ENCODE results near the gene PTGFRN. TPM values are rescaled to one million over a fixed set of nuclear protein-coding genes. Genes with fewer than 3 reads are reported as not detected.
A peak's percentile ranks its signal among the peaks of the same experiment; 100 is the strongest.
"Not testable (repeated sequence)": the region's sequence is repeated elsewhere in the genome, so short reads cannot be mapped to it uniquely, and the experiment has no call there.

The PTGFRN gene
- 10 to 100 TPM; 24.0 to 28.0 TPM for total RNA-seq

DNA sequence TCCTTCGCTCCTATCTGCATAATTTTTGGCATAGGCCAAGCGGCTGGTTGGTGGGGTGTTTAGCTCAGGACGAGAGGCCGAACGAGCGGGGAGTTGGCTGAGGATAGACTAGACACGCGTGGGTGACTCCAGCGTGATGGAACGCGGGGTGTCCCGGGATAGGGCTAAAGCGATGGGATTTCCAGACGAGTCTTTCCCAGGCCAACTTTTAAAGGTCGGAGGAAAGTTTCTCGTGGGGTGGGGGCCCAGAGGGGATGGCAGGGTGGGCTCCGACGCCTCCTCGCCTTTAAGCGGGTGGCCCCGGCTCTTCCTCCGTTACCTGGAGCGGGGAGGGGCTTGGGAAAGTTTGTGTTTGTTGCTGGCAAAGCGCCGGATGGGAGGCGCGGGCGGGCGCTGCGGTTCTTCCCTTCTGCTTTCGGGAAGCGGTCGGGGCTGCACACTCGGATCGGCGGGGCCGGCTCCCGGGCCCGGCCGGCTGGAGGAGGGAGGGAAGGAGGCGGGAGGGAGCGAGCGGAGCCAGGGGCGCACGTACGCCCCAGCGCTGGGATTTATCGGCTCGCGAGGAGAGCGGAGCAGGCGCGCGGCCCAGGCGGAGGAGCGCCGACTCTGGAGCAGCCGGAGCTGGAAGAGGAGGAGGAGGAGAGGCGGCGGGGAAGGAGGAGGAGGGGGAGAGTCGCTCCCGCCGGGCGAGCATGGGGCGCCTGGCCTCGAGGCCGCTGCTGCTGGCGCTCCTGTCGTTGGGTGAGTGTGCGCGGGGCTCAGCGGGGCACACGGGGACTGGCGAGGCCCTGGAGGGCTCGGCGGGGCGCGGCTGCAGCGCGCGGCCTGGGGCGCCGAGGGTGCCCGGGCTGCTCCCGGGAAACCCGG, at the start of gene PTGFRN:
TSS of gene PTGFRN (plus strand) at position 405 of the 867 bp plus-strand sequence. CDS start at position 693, 288 bp downstream.
- H3K4me1 Mint-ChIP-seq (ENCODE audit: low read depth) = peaks cover 3% of the 10 kb centered on the region
- intact Hi-C loops (cut with micrococcal nuclease) = loop anchor here (2.0 to 10.0 kb wide), 3 partner anchors 27 to 625 kb away; no protein-coding TSS in a partner anchor
- peak; percentile 53 for DNase-seq
- no peaks in the 10 kb centered on the region for H3K36me3 Mint-ChIP-seq (ENCODE audit: low read depth)
- peak within 1 kb of the TSS; percentile 75 for H3K4me3 Mint-ChIP-seq
- CTCF ChIA-PET = interaction anchor here (0.7 to 0.9 kb wide), 2 partner anchors 34 to 149 kb away, joined by 3 to 4 read pairs; no protein-coding TSS in a partner anchor
- no peaks in the 10 kb centered on the region for H3K27me3 Mint-ChIP-seq (ENCODE audit: low read depth)
- no peaks in the 10 kb centered on the region for H3K9me3 Mint-ChIP-seq
- peak within 1 kb of the TSS; percentile 30 for H3K27ac Mint-ChIP-seq

DNA sequence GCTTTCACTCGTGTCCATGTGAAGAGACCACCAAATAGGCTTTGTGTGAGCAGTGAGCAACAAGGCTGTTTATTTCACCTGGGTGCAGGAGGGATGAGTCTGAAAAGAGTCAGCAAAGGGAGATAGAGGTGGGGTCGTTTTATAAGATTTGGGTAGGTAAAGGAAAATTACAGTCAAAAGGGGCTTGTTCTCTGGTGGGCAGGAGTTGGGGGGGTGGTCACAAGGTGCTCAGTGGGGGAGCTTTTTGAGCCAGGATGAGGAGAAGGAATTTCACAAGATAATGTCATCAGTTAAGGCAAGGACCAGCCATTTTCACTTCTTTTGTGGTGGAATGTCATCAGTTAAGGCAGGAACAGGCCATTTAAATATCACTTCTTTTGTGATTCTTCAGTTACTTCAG, 49.5 kb upstream of the PTGFRN start:
- H3K36me3 Mint-ChIP-seq (ENCODE audit: low read depth); H3K27ac Mint-ChIP-seq; H3K9me3 Mint-ChIP-seq; H3K4me1 Mint-ChIP-seq (ENCODE audit: low read depth); CTCF ChIA-PET; H3K4me3 Mint-ChIP-seq; DNase-seq; H3K27me3 Mint-ChIP-seq (ENCODE audit: low read depth); intact Hi-C loops (cut with micrococcal nuclease): not testable (repeated sequence)

DNA sequence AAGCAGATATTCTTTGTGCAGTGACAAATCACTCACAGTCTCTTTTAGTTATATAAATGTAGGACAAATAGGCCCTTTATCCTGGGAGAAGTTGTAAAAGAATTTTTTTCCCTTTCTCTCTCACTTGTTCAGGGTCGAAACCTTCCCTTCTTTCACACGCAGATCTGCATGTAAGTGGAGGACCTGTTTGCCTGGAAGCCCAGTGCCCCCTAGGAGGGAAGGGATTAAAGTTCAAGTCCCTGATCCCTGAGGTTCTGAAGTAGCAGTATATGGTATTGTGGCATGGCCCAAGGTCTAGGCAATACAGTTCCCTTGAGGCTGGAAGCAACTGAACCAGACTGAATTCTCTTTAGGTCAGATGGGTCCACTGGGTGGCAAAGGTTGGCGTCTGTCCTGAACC, 48.6 kb upstream of the PTGFRN start:
- CTCF ChIA-PET = no interaction called here
- H3K27ac Mint-ChIP-seq = no peak overlapping the region
- H3K27me3 Mint-ChIP-seq (ENCODE audit: low read depth) = no peaks in the 10 kb centered on the region
- intact Hi-C loops (cut with micrococcal nuclease) = no loop called here
- H3K4me1 Mint-ChIP-seq (ENCODE audit: low read depth) = no peaks in the 10 kb centered on the region
- H3K36me3 Mint-ChIP-seq (ENCODE audit: low read depth) = no peaks in the 10 kb centered on the region
- H3K9me3 Mint-ChIP-seq = no peaks in the 10 kb centered on the region
- H3K4me3 Mint-ChIP-seq = no peak overlapping the region
- no peak for DNase-seq

DNA sequence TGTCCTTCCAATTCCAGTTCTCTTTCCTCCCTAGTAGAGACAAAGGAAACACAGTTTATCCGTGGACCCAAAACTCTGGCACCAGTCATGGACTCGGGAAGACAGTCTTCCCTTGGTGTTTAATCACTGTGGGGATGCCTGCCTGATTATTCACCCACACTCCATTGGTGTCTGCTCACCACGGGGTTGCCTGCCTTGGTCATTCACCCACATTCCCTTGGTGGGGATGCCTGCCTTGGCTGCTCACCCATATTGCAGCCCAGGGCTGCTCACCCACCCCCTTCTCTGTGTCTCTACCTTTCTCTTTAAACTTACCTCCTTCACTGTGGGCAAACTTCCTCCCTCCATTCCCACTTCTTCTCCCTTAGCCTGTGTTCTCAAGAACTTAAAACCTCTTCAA, 46.7 kb upstream of the PTGFRN start:
- DNase-seq; H3K4me1 Mint-ChIP-seq (ENCODE audit: low read depth); H3K36me3 Mint-ChIP-seq (ENCODE audit: low read depth); H3K9me3 Mint-ChIP-seq; CTCF ChIA-PET; intact Hi-C loops (cut with micrococcal nuclease); H3K27me3 Mint-ChIP-seq (ENCODE audit: low read depth); H3K27ac Mint-ChIP-seq; H3K4me3 Mint-ChIP-seq: not testable (repeated sequence)

DNA sequence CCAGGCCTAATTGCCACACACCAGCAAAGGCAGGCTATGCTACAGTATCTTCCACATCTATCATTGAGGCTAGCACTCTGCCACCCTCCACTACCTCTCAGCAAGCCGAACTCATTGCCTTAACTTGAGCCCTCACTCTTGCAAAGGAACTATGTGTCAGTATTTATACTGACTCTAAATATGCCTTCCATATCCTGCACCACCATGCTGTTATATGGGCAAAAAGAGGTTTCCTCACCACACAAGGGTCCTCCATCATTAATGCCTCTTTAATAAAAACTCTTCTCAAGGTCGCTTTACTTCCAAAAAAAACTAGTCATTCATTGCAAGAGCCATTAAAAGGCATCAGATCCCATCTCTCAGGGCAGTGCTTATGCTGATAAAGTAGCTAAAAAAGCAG, 43.2 kb upstream of the PTGFRN start:
- CTCF ChIA-PET = not testable (repeated sequence)

DNA sequence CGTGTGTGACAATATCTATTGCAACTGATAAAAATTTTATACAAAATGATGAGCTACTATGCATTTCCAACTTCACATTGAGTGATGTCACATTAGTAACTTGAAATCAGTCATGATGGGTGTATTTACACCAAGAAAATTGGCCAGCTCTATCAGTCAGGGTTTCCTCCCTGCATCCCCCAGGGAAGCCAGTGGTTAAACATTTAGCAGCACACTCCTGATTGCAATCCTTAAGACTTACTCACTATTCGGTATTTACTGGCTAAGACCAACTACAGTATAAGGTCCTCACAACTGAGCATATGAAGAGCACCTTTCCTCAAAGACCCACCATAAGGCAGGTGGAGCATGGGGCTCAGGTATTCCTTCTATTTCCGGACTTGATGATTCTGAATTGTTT, 41.3 kb upstream of the PTGFRN start:
- H3K9me3 Mint-ChIP-seq = no peaks in the 10 kb centered on the region
- no peaks in the 10 kb centered on the region for H3K27me3 Mint-ChIP-seq (ENCODE audit: low read depth)
- no peaks in the 10 kb centered on the region for H3K36me3 Mint-ChIP-seq (ENCODE audit: low read depth)
- CTCF ChIA-PET = no interaction called here
- DNase-seq = no peak
- intact Hi-C loops (cut with micrococcal nuclease) = no loop called here
- peaks cover 4% of the 10 kb centered on the region for H3K4me1 Mint-ChIP-seq (ENCODE audit: low read depth)
- H3K27ac Mint-ChIP-seq = no peak overlapping the region
- H3K4me3 Mint-ChIP-seq = no peak overlapping the region

More for the DNA sequence above, 43.2 kb upstream of the PTGFRN start:
- H3K4me3 Mint-ChIP-seq; H3K27me3 Mint-ChIP-seq (ENCODE audit: low read depth); DNase-seq; H3K27ac Mint-ChIP-seq; H3K4me1 Mint-ChIP-seq (ENCODE audit: low read depth); H3K9me3 Mint-ChIP-seq; H3K36me3 Mint-ChIP-seq (ENCODE audit: low read depth); intact Hi-C loops (cut with micrococcal nuclease): not testable (repeated sequence)

DNA sequence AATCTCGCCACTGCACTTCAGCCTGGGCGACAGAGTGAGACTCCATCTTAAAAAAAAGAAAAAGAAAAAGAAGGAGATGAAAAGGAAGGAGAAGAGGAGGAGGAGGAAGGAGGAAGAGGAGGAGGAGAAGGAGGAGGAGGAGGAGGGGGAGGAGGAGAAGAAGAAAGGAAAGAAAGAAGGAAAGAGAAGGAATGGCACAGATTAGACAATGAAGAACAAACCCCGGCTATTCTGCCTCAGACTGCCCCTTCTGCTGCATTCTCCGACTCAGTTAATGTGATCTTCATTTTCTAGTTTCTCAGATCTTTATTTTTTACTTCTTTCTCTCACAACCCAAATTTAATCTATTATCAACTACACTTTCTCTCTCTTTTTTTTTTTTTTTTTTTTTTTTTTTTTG, 40.1 kb upstream of the PTGFRN start:
- CTCF ChIA-PET = interaction anchor here (0.6 kb wide), 1 partner anchor 1717 kb away, joined by 3 read pairs; no protein-coding TSS in a partner anchor
- no peak for DNase-seq
- intact Hi-C loops (cut with micrococcal nuclease) = loop anchor here (10.0 kb wide), 1 partner anchor 665 kb away; no protein-coding TSS in a partner anchor
- no peaks in the 10 kb centered on the region for H3K9me3 Mint-ChIP-seq
- no peaks in the 10 kb centered on the region for H3K27me3 Mint-ChIP-seq (ENCODE audit: low read depth)
- H3K36me3 Mint-ChIP-seq (ENCODE audit: low read depth) = no peaks in the 10 kb centered on the region
- no peak overlapping the region for H3K4me3 Mint-ChIP-seq
- H3K27ac Mint-ChIP-seq = no peak overlapping the region
- H3K4me1 Mint-ChIP-seq (ENCODE audit: low read depth) = peaks cover 16% of the 10 kb centered on the region

DNA sequence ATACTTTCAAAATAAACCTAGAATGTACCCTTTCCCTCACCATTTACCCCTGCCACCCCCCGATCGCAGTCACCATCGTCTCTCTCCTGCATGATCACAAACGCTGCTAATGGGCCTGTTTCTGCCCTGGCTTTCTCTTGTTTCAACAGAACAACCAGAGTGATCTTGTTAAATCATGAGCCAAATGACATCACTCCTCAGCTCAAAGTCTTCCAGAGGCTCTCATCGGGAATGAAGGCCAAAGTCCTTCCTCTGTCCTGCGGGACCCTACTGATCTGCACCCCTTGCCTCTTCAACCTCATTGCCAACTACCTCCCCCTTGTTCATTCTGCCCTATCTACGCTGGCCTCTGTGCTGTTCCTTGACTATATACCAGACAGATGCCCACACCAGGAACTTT, 39.4 kb upstream of the PTGFRN start:
- intact Hi-C loops (cut with micrococcal nuclease) = loop anchor here (10.0 kb wide), 1 partner anchor 665 kb away; no protein-coding TSS in a partner anchor
- CTCF ChIA-PET = interaction anchor here (0.6 kb wide), 1 partner anchor 1716 kb away, joined by 3 read pairs; no protein-coding TSS in a partner anchor
- no peaks in the 10 kb centered on the region for H3K9me3 Mint-ChIP-seq

DNA sequence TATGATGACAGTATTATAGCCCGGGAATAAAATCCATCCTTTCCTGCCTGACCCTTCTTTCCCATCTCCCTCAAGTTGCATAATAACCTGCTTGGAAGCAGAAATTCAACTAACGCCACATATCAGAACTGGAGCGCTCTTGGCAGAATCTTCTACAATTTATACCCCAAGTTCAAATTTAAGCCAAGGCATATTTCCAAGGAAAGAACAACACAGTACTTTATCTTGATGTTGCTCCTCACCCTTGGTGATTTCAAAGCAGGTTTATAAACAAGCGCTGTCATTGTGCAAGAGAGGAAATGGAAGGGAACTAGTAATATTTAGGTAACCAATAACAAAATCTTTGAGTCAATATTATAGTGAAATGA, 38.0 kb upstream of the PTGFRN start:
- peaks cover 31% of the 10 kb centered on the region for H3K4me1 Mint-ChIP-seq (ENCODE audit: low read depth)
- no peak for DNase-seq
- intact Hi-C loops (cut with micrococcal nuclease) = loop anchor here (2.0 to 10.0 kb wide), 2 partner anchors 133 to 663 kb away; no protein-coding TSS in a partner anchor
- H3K9me3 Mint-ChIP-seq = no peaks in the 10 kb centered on the region
- H3K36me3 Mint-ChIP-seq (ENCODE audit: low read depth) = no peaks in the 10 kb centered on the region
- CTCF ChIA-PET = interaction anchor here (0.9 to 1.6 kb wide), 2 partner anchors 15 to 18 kb away, joined by 5 read pairs; no protein-coding TSS in a partner anchor
- H3K27me3 Mint-ChIP-seq (ENCODE audit: low read depth) = no peaks in the 10 kb centered on the region
- no peak overlapping the region for H3K27ac Mint-ChIP-seq
- H3K4me3 Mint-ChIP-seq = no peak overlapping the region

More for the DNA sequence above, 39.4 kb upstream of the PTGFRN start:
- no peaks in the 10 kb centered on the region for H3K27me3 Mint-ChIP-seq (ENCODE audit: low read depth)
- no peak overlapping the region for H3K4me3 Mint-ChIP-seq
- H3K4me1 Mint-ChIP-seq (ENCODE audit: low read depth) = peaks cover 23% of the 10 kb centered on the region
- H3K36me3 Mint-ChIP-seq (ENCODE audit: low read depth) = no peaks in the 10 kb centered on the region
- H3K27ac Mint-ChIP-seq = no peak overlapping the region
- DNase-seq = no peak

DNA sequence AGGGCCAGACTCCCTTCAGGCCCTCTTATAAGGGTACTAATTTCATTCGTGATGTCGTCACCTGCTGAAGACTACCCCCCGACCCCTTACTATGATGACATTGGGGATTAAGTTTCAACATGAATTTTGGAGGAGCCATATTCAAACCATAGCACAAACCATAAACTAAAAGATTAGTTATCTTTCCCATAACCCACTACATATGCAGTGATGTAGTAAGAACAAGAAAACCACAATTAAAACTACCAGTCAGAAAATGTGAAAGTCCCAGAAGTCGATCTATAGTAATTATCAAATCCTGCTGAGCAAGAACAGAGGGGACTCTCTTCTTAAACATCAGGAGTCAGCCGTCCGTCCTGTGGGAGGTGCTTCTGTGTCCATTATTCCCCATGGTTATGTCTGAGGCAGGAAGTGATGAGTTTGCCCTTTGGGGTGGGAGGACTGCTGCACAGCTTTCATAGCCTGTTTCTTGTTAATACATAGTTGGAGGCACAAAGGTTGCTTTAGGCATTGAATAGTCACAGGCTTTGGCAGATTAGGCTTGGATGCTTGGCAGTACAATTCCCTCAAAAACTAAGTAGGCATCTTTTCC, 35.9 kb upstream of the PTGFRN start:
- peak; percentile 72 for DNase-seq
- Mint-ChIP-seq H3K9me3 (no peaks in the 10 kb centered on the region), H3K4me1 (ENCODE audit: low read depth) (peaks cover 31% of the 10 kb centered on the region), H3K4me3 (no peak overlapping the region), H3K36me3 (ENCODE audit: low read depth) (no peaks in the 10 kb centered on the region), H3K27me3 (ENCODE audit: low read depth) (no peaks in the 10 kb centered on the region), H3K27ac (peak overlapping the region; percentile 48)
- CTCF ChIA-PET = interaction anchor here (0.6 to 1.4 kb wide), 5 partner anchors 12 to 847 kb away, joined by 3 to 6 read pairs (median 3); no protein-coding TSS in a partner anchor
- intact Hi-C loops (cut with micrococcal nuclease) = loop anchor here (1.0 to 10.0 kb wide), 4 partner anchors 25 to 661 kb away; no protein-coding TSS in a partner anchor

DNA sequence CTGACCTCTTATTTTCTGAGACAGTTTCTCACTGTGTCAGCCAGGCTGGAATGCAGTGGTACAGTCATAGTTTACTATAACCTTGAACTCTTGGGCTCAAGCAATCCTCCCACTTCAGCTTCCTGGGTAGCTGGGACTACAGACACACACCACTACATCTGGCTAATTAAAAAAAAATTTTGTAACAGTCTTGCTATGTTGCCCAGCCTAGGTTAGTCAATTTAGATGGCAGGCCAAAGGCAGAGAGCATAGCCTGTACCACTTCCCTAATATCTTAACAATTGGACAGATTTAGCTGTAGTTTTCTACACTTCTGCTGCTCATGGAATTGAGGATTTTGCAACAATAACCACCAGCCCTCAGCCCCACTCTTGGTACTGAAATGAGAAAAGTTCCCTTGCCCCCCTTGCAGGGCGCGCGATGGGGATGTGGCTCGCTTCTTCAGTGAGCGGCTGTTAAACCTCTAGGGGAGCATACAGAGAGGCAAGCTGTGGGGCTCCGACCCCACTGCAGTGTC, 34.9 kb upstream of the PTGFRN start:
- no peak overlapping the region for H3K4me3 Mint-ChIP-seq

DNA sequence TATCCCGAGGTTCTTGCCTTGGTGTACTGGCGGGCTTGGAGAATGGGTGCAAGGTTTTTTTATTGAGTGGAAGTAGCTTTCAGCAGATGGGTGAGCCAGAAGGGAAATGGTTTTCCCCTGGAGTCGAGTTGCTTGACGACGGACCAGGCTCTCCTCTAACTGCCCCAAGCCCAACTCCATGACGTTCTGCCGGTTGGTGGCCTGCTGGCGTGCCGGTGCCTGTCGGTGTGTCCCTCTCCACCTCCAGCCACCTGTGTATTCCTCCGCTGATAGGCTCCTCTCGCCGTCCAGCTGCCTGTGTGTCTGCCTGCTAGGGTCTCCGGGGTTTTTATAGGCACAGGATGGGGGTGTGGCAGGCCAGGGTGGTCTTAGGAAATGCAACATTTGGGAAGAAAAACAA, 34.3 kb upstream of the PTGFRN start:
- no peak for DNase-seq
- Mint-ChIP-seq H3K4me1 (ENCODE audit: low read depth) (peaks cover 31% of the 10 kb centered on the region), H3K27ac (no peak overlapping the region), H3K9me3 (no peaks in the 10 kb centered on the region), H3K4me3 (no peak overlapping the region), H3K27me3 (ENCODE audit: low read depth) (no peaks in the 10 kb centered on the region), H3K36me3 (ENCODE audit: low read depth) (no peaks in the 10 kb centered on the region)
- intact Hi-C loops (cut with micrococcal nuclease) = loop anchor here (10.0 kb wide), 1 partner anchor 659 kb away; no protein-coding TSS in a partner anchor
- CTCF ChIA-PET = interaction anchor here (0.7 to 1.4 kb wide), 4 partner anchors 11 to 126 kb away, joined by 3 to 7 read pairs (median 4); partner anchors contain the start of gene CD101

More for the DNA sequence above, 34.9 kb upstream of the PTGFRN start:
- DNase-seq = no peak
- Mint-ChIP-seq H3K9me3 (no peaks in the 10 kb centered on the region), H3K36me3 (ENCODE audit: low read depth) (no peaks in the 10 kb centered on the region), H3K27me3 (ENCODE audit: low read depth) (no peaks in the 10 kb centered on the region), H3K27ac (no peak overlapping the region), H3K4me1 (ENCODE audit: low read depth) (peaks cover 31% of the 10 kb centered on the region)
- intact Hi-C loops (cut with micrococcal nuclease) = loop anchor here (10.0 kb wide), 1 partner anchor 660 kb away; no protein-coding TSS in a partner anchor
- CTCF ChIA-PET = interaction anchor here (0.7 to 1.4 kb wide), 4 partner anchors 11 to 126 kb away, joined by 3 to 7 read pairs (median 4); partner anchors contain the start of gene CD101
